ENCODE data around the gene ADAM12.
"Not testable (repeated sequence)": the region's sequence is repeated elsewhere in the genome, so short reads cannot be mapped to it uniquely, and the experiment has no call there.

The ADAM12 gene

DNA sequence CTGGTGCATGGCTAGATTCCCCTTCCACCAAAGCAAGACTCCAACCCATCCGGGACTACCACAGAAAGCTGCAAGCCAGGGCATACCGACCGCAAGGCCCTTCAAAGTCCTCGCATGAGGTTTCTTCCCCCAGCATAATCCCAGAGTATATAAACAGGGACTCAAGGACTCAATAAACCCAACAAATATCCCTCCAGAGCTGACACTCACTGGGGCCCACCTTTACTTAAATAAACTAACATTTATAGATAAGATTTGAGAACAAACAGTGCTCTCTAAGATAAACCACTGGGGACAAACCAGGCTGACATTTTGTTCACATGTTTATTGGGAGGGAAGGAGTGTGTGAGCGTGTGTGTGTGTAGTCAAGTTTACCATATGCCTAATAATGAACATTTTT, 138.2 kb downstream of the ADAM12 start:
- TF ChIP-seq, protein P1, sequence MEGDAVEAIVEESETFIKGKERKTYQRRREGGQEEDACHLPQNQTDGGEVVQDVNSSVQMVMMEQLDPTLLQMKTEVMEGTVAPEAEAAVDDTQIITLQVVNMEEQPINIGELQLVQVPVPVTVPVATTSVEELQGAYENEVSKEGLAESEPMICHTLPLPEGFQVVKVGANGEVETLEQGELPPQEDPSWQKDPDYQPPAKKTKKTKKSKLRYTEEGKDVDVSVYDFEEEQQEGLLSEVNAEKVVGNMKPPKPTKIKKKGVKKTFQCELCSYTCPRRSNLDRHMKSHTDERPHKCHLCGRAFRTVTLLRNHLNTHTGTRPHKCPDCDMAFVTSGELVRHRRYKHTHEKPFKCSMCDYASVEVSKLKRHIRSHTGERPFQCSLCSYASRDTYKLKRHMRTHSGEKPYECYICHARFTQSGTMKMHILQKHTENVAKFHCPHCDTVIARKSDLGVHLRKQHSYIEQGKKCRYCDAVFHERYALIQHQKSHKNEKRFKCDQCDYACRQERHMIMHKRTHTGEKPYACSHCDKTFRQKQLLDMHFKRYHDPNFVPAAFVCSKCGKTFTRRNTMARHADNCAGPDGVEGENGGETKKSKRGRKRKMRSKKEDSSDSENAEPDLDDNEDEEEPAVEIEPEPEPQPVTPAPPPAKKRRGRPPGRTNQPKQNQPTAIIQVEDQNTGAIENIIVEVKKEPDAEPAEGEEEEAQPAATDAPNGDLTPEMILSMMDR (IDR thresholded peaks at IDR 0.05; ENCODE audit: control insufficient read depth, extremely low read depth, insufficient read depth) = no peak
- peak; percentile 13 for DNase-seq (ENCODE audit: low read depth)
- H3K4me3 ChIP-seq (ENCODE audit: low read depth, low read length) = no peak overlapping the region

DNA sequence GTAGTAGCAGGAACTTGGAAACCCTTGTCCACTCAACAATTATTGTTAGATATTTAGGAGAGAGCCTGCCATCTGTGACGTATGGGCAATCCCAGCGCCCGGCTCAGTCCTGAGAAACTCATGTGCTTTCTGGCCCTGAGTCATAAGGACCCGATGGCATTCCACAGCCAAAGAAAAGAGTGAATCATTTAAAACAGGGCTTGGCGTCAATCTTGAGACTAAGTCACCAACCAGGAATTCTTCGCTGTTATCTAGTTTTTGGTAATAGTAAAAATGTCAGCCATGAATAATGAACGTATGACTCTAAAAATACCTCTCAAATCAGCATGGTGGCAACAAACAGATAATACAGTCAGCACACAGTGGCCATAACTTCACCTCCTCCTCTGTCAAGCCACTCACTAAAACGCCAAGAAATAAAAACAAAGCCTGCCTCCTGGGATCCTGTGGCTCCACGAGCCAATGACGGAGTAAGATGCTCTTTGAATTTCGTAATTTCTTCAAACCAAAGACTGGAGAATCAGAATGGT, 140.8 kb downstream of the ADAM12 start:
- DNase-seq (ENCODE audit: low read depth) = no peak
- TF ChIP-seq, protein P1 (IDR thresholded peaks at IDR 0.05; ENCODE audit: control insufficient read depth, extremely low read depth, insufficient read depth) = no peak
- H3K4me3 ChIP-seq (ENCODE audit: low read depth, low read length) = no peak overlapping the region

DNA sequence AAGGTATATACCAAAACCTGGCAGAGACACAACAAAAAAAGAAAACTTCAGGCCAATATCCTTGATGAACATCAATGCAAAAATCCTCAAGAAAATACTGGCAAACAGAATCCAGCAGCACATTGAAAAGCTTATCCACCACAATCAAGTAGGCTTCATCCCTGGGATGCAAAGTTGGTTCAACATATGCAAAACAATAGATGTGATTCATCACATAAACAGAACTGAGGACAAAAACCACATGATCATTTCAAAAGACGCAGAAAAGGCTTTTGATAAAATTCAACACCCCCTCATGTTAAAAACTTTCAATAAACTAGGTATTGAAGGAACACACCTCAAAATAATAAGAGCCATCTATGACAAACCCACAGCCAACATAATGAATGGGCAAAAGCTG, 141.9 kb downstream of the ADAM12 start:
- not testable (repeated sequence) for H3K4me3 ChIP-seq (ENCODE audit: low read depth, low read length); DNase-seq (ENCODE audit: low read depth)

DNA sequence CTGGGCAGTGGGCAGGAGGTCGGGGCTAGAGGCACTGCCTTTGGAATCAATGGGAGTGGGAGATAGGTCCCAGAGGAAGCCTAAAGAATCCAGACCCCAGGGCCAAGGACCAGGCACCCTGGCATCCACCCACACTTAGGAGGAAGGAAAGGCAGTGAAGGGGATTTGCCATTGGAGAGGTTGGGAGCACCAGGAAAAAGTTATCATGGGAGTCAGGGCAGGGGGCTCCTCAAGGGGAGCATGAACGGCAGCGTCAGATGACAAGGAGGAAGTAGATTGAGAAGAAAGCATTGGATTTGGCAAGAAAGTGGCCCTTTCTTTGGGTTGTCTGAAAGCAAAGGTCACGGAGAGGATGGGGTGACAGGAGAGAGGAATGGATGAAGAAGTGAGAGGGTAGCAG, 142.8 kb downstream of the ADAM12 start:
- TF ChIP-seq, protein P1 (IDR thresholded peaks at IDR 0.05; ENCODE audit: control insufficient read depth, extremely low read depth, insufficient read depth) = no peak
- no peak for DNase-seq (ENCODE audit: low read depth)
- H3K4me3 ChIP-seq (ENCODE audit: low read depth, low read length) = no peak overlapping the region

DNA sequence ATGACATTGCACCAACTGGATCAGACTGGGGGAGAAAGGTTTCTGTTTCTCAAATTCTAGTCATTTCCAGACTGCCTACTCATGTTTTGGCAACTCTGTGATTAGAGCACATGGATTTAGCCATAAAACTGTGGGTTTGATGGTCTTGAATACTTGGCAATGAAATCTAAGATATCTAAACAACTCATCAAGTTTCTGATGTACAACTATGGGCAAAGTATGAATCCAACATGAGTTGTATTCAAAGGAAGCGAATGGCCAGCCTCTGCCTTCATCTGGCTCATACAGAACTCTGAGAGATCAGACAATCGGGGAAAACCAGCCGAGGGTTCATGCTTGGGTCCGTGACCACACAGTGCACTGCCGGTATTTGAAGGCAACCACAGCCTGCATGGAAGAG, 144.3 kb downstream of the ADAM12 start:
- no peak for DNase-seq (ENCODE audit: low read depth)
- TF ChIP-seq, protein P1 (IDR thresholded peaks at IDR 0.05; ENCODE audit: control insufficient read depth, extremely low read depth, insufficient read depth) = no peak
- no peak overlapping the region for H3K4me3 ChIP-seq (ENCODE audit: low read depth, low read length)

DNA sequence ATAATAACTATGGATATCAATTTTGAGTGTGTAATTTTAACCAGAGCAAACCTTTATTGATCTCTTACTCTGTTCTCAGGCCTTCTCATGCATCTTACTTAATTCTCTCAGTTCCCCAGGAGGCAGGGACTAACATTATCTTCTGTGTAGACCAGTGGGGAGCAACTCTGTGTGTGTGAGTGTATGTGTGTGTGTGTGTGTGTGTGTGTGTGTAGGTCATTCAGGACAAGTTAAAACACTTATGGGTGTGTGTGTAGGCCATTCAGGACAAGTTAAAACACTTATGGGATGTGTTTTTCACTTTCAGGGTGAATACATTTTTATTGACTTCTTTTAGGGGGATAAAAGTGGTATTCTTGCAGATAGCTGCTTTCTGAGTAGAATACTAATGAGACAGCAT, 145.0 kb downstream of the ADAM12 start:
- no peak overlapping the region for H3K4me3 ChIP-seq (ENCODE audit: low read depth, low read length)
- TF ChIP-seq, protein P1 (IDR thresholded peaks at IDR 0.05; ENCODE audit: control insufficient read depth, extremely low read depth, insufficient read depth) = no peak
- DNase-seq (ENCODE audit: low read depth) = no peak

DNA sequence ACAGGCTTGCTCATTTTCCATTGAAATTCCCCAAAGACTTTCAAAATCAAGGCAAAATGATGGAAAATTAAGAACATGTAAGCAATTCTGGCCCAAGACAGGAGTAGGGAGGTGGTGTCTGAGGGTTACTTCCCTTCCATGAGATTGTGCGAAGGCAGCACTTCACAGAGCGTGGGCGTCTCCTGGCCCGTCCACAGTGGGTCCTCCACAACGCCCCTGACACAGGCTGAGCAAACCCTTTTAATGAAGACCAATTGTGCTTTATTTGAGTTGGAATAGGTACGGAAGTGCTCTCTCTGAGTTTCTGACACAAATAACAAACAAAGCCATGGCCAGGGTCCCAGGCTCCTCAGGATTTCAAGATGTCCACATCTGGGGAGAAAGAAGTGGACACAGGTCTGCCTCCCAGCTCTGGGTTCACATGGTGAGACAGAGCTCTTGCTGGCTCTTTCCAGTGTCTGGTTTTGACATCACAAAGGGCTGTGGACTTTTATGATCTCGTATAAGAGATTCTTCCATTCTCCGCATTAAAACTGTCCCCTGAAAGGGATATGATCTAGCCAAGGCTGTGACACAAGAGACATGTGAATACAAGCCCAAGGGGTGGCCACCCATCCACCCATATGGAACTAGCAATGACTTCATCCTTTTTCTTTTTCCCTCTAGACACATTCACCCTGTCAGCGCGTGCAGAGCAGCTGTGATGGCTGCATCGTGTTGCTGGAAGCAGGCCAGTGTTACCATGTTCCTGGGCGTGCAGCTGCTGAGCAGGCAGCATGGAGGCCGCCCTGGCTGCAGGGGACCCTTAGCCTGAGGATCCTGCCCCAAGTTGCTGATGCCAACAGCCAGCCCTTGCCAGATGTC, 145.6 kb downstream of the ADAM12 start:
- TF ChIP-seq, protein P1 (IDR thresholded peaks at IDR 0.05; ENCODE audit: control insufficient read depth, extremely low read depth, insufficient read depth) = no peak
- DNase-seq (ENCODE audit: low read depth) = no peak
- no peak overlapping the region for H3K4me3 ChIP-seq (ENCODE audit: low read depth, low read length)

Measured in LNCaP clone FGC (cell line).